CD4-positive, alpha-beta memory T cell (primary cell): ENCODE results near the gene C10orf71. TPM values are rescaled to one million over a fixed set of nuclear protein-coding genes. Genes with fewer than 3 reads are reported as not detected.

Experiments
- CTCF ChIA-PET: fragments of 350-600 bp; sonication (Branson Sonifier 250); formaldehyde crosslinking; loops from one replicate; lab custom pipeline; 2021; ENCODE audit warnings: inconsistent platforms; ENCODE audit not compliant: partially characterized antibody; lab: Charles Lee
- POLR2A ChIA-PET: fragments of 350-600 bp; sonication (Branson Sonifier 250); formaldehyde crosslinking; loops from one replicate; lab custom pipeline; 2021; ENCODE audit not compliant: partially characterized antibody; lab: Charles Lee
- DNase-seq, 5 donors: peaks; one replicate each; pipeline versions ENCODE4 v3.0.0 to v3.0.0-alpha.2; 2020 to 2022; ENCODE audit warnings: mixed read lengths in 1 of 5
- H3K27ac ChIP-seq: one replicate; pipeline ENCODE4 v1.7.0; 2013; ENCODE audit warnings: low read depth, low read length
- H3K27me3 ChIP-seq: 2 replicates; pipeline ENCODE4 v1.7.0; 2013; ENCODE audit warnings: mild to moderate bottlenecking, low read length, moderate library complexity; ENCODE audit not compliant: insufficient read depth
- H3K36me3 ChIP-seq: 2 replicates; pipeline ENCODE4 v1.7.0; 2013; ENCODE audit warnings: mild to moderate bottlenecking, low read length, moderate library complexity; ENCODE audit not compliant: insufficient read depth
- H3K4me1 ChIP-seq: 2 replicates; pipeline ENCODE4 v1.7.0; 2013; ENCODE audit warnings: mild to moderate bottlenecking, low read length, moderate library complexity; ENCODE audit not compliant: insufficient read depth
- H3K4me3 ChIP-seq, 2 donors: one replicate each; pipeline ENCODE4 v1.7.0; 2013; ENCODE audit warnings: low read length in 2 of 2, mild to moderate bottlenecking in 1 of 2
- H3K9me3 ChIP-seq, 2 donors: one replicate each; pipeline ENCODE4 v1.7.0; 2013; ENCODE audit warnings: low read length in 2 of 2, control low read depth in 1 of 2; ENCODE audit not compliant: control insufficient read depth in 1 of 2
- H3K27ac Mint-ChIP-seq, 7 donors: one replicate each; pipeline ENCODE4 v1.8.0; 2020 to 2021; ENCODE audit warnings: mixed read lengths in 7 of 7, mild to moderate bottlenecking in 6 of 7, inconsistent platforms in 3 of 7, moderate library complexity in 3 of 7
- H3K27me3 Mint-ChIP-seq, 2 donors: one replicate each; pipeline ENCODE4 v1.8.0; 2020 to 2021; ENCODE audit warnings: mixed read lengths in 2 of 2
- H3K36me3 Mint-ChIP-seq, 2 donors: one replicate each; pipeline ENCODE4 v1.8.0; 2020 to 2021; ENCODE audit warnings: mixed read lengths in 2 of 2, inconsistent platforms in 1 of 2, mild to moderate bottlenecking in 1 of 2
- H3K4me1 Mint-ChIP-seq, 4 donors: one replicate each; pipeline ENCODE4 v1.8.0; 2020 to 2021; ENCODE audit warnings: mixed read lengths in 4 of 4, mild to moderate bottlenecking in 1 of 4
- H3K4me3 Mint-ChIP-seq, 8 donors: one replicate each; pipeline ENCODE4 v1.8.0; 2020 to 2021; ENCODE audit warnings: mixed read lengths in 8 of 8, mild to moderate bottlenecking in 7 of 8, moderate library complexity in 6 of 8, inconsistent platforms in 3 of 8
- H3K9me3 Mint-ChIP-seq, 8 donors: one replicate each; pipeline ENCODE4 v1.8.0; 2020 to 2021; ENCODE audit warnings: mixed read lengths in 8 of 8, mild to moderate bottlenecking in 5 of 8, inconsistent platforms in 3 of 8, moderate library complexity in 1 of 8
- intact Hi-C: fragments of 100-400 bp; cut with micrococcal nuclease; formaldehyde crosslinking; loops from one replicate; pipeline ENCODE4 v1.15.1; 2023
- polyA plus RNA-seq, 2 donors: library from polyadenylated mRNA; unstranded; fragments of 300-500 nt; fragmentation: Illumina TruSeq; gene quantifications; one replicate each; pipeline ENCODE4 v1.2.3, GENCODE V29; 2021
- total RNA-seq, 2 experiments: library from RNA; stranded (reverse); gene quantifications; one replicate each; pipeline ENCODE4 v1.2.3, GENCODE V29; 2021

Gene C10orf71
- total and polyA plus RNA-seq, 4 experiments from 2014 or later, result not detected

- Histone ChIP-seq H3K36me3 (no peaks in the 10 kb centered on the region), H3K4me3 (no peak overlapping the region), H3K4me1 (no peaks in the 10 kb centered on the region), H3K27ac (no peak overlapping the region), H3K9me3 (no peaks in the 10 kb centered on the region), H3K27me3 (no peaks in the 10 kb centered on the region)
- H3K4me1 Mint-ChIP-seq, result no peaks in the 10 kb centered on the region
- H3K27me3 Mint-ChIP-seq, result peaks cover 0 to 3% of the 10 kb centered on the region in 2 donors
- CTCF ChIA-PET, result no interaction called here
- POLR2A ChIA-PET, result no interaction called here
- no peak overlapping the region for H3K27ac Mint-ChIP-seq
- H3K9me3 Mint-ChIP-seq, result no peaks in the 10 kb centered on the region
- H3K4me3 Mint-ChIP-seq, result no peak overlapping the region
- intact Hi-C loops, result no loop called here
- no peak for DNase-seq
- no peaks in the 10 kb centered on the region for H3K36me3 Mint-ChIP-seq
These were observed 1.4 kb downstream of the C10orf71 start for GRCh38 chr10:49300140-49300974.

DNA sequence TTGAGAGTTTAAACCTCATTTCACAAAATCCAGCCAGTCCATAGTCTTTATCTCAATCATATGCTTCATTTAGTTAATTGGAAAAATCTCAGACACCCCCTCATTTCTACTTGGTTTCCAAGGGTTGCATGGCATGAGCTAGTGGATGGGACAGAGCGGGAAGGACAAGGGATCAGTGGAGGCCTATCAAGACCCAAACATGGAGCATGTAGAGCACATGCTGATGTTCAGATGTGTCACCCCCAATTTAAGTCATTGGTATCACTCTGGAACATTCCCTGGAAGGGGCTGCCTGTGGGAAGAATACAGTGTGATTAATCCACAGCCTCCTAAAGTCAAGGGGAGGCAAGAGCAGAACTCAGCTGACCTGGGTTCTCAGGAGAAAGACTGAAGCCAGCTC is 2.3 kb downstream of the C10orf71 start:
- no peaks in the 10 kb centered on the region for H3K36me3 Mint-ChIP-seq
- DNase-seq, result no peak
- Histone ChIP-seq H3K27me3 (no peaks in the 10 kb centered on the region), H3K4me1 (no peaks in the 10 kb centered on the region), H3K9me3 (no peaks in the 10 kb centered on the region), H3K36me3 (no peaks in the 10 kb centered on the region), H3K27ac (no peak overlapping the region), H3K4me3 (no peak overlapping the region)
- intact Hi-C loops, result no loop called here
- ChIA-PET CTCF (interaction anchor here (0.9 kb wide), 1 partner anchor 10 kb away, joined by 3 read pairs; no protein-coding TSS in a partner anchor), POLR2A (no interaction called here)
- H3K4me3 Mint-ChIP-seq, result no peak overlapping the region
- no peaks in the 10 kb centered on the region for H3K9me3 Mint-ChIP-seq
- H3K4me1 Mint-ChIP-seq, result no peaks in the 10 kb centered on the region
- H3K27me3 Mint-ChIP-seq, result peaks cover 0 to 3% of the 10 kb centered on the region in 2 donors
- no peak overlapping the region for H3K27ac Mint-ChIP-seq

- Mint-ChIP-seq H3K27ac (no peak overlapping the region), H3K27me3 (peaks cover 0 to 3% of the 10 kb centered on the region in 2 donors), H3K9me3 (no peaks in the 10 kb centered on the region), H3K4me1 (no peaks in the 10 kb centered on the region), H3K4me3 (no peak overlapping the region), H3K36me3 (no peaks in the 10 kb centered on the region)
- Histone ChIP-seq H3K9me3 (no peaks in the 10 kb centered on the region), H3K4me3 (no peak overlapping the region), H3K27ac (no peak overlapping the region), H3K4me1 (no peaks in the 10 kb centered on the region), H3K36me3 (no peaks in the 10 kb centered on the region), H3K27me3 (no peaks in the 10 kb centered on the region)
- POLR2A ChIA-PET, result no interaction called here
- intact Hi-C loops, result no loop called here
- CTCF ChIA-PET, result interaction anchor here (0.9 kb wide), 1 partner anchor 11 kb away, joined by 3 read pairs; no protein-coding TSS in a partner anchor
- DNase-seq, result no peak
These were observed 3.1 kb downstream of the C10orf71 start for GRCh38 chr10:49302088-49302487.

GRCh38 chr10:49303711-49304110 is 4.7 kb downstream of the C10orf71 start:
- no peaks in the 10 kb centered on the region for H3K9me3 ChIP-seq
- H3K9me3 Mint-ChIP-seq, result no peaks in the 10 kb centered on the region
- H3K27me3 ChIP-seq, result no peaks in the 10 kb centered on the region
- ChIA-PET CTCF (no interaction called here), POLR2A (no interaction called here)
- no peak overlapping the region for H3K27ac Mint-ChIP-seq
- H3K4me1 ChIP-seq, result no peaks in the 10 kb centered on the region
- H3K4me1 Mint-ChIP-seq, result peaks cover 0 to 4% (median 0%) of the 10 kb centered on the region in 4 donors
- H3K36me3 ChIP-seq, result no peaks in the 10 kb centered on the region
- H3K27me3 Mint-ChIP-seq, result no peaks in the 10 kb centered on the region
- H3K36me3 Mint-ChIP-seq, result no peaks in the 10 kb centered on the region
- H3K4me3 Mint-ChIP-seq, result no peak overlapping the region
- no peak overlapping the region for H3K4me3 ChIP-seq
- no peak overlapping the region for H3K27ac ChIP-seq
- no peak for DNase-seq
- intact Hi-C loops, result no loop called here

DNA sequence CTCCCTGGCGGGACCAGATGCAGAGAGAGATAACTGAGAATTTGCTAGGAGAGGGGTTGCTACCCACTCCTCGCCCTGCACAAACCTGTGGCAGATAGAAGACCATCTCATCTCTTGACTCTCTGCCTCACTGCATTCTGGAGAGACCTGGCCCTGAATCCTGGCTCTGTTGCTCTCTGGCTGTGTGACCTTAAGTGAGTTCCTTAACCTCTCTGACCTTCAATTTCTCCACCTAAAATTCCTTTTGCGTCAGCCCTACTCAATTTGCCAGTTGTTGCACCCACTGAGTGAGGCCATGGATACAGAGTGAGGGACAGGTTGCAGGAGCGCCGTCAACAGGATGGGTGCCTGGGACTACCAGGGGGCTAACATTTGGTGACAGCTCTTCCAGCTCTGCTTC is 5.2 kb downstream of the C10orf71 start:
- Mint-ChIP-seq H3K36me3 (no peaks in the 10 kb centered on the region), H3K9me3 (no peaks in the 10 kb centered on the region), H3K27ac (no peak overlapping the region), H3K4me3 (no peak overlapping the region), H3K27me3 (no peaks in the 10 kb centered on the region), H3K4me1 (peaks cover under 1 to 8% (median 2%) of the 10 kb centered on the region in 4 donors)
- CTCF ChIA-PET, result no interaction called here
- POLR2A ChIA-PET, result no interaction called here
- H3K4me1 ChIP-seq, result peaks cover 1% of the 10 kb centered on the region
- no peak overlapping the region for H3K4me3 ChIP-seq
- H3K9me3 ChIP-seq, result no peaks in the 10 kb centered on the region
- H3K27ac ChIP-seq, result no peak overlapping the region
- intact Hi-C loops, result no loop called here
- H3K36me3 ChIP-seq, result no peaks in the 10 kb centered on the region
- no peaks in the 10 kb centered on the region for H3K27me3 ChIP-seq
- DNase-seq, result no peak

DNA sequence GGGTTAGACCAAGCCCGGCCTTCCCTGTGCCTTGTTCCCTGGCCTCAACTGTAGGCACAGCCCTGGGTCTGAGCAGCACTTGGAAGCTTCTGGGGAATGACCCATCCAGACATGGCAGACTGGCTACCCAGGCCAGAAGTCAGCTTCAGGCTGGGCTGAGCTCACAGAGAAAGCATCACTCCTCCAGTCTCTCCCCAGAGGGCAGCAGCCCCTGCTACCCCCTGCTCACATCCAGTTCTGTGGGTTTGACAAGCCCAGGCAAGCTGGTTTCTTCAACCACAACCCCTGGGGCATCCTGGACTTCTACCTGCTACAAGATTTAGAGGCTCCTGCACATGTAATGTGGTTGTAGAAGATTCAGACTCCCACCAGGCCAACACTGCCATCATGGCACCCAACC is 9.0 kb downstream of the C10orf71 start:
- Histone ChIP-seq H3K27ac (no peak overlapping the region), H3K36me3 (no peaks in the 10 kb centered on the region), H3K27me3 (no peaks in the 10 kb centered on the region), H3K4me1 (peaks cover 16% of the 10 kb centered on the region), H3K9me3 (no peaks in the 10 kb centered on the region), H3K4me3 (no peak overlapping the region)
- ChIA-PET CTCF (no interaction called here), POLR2A (no interaction called here)
- Mint-ChIP-seq H3K27me3 (peaks cover 0 to 1% of the 10 kb centered on the region in 2 donors), H3K4me1 (peaks cover 14 to 30% (median 16%) of the 10 kb centered on the region in 4 donors), H3K27ac (no peak overlapping the region), H3K36me3 (no peaks in the 10 kb centered on the region), H3K9me3 (no peaks in the 10 kb centered on the region), H3K4me3 (no peak overlapping the region)
- DNase-seq, result no peak
- intact Hi-C loops, result no loop called here

DNA sequence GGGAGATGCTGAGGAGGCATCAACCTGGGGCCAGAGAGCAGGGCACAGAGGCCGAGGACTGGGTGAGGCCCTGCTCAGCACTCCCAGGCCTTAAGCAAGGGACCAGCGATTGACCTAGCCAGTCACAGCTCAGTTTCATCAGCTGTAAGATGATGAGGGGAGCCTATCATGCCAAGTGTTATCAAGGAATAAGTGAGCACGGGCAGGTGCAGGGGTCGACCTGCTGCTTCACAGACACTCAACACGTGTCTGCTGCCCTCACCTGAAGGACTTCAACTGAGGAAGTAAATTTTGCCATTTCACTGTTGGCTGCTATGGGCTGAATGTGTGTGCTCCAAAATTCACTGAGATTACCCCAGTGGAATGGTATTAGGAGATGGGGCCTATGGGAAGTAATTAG is 9.9 kb downstream of the C10orf71 start:
- H3K4me1 Mint-ChIP-seq, result peaks cover 14 to 30% (median 16%) of the 10 kb centered on the region in 4 donors
- Histone ChIP-seq H3K36me3 (no peaks in the 10 kb centered on the region), H3K27ac (no peak overlapping the region), H3K4me3 (no peak overlapping the region), H3K4me1 (peaks cover 16% of the 10 kb centered on the region), H3K27me3 (no peaks in the 10 kb centered on the region), H3K9me3 (no peaks in the 10 kb centered on the region)
- peak overlapping the region in 2 of 8 donors; percentile 14 to 22 for H3K4me3 Mint-ChIP-seq
- intact Hi-C loops, result no loop called here
- H3K36me3 Mint-ChIP-seq, result no peaks in the 10 kb centered on the region
- CTCF ChIA-PET, result no interaction called here
- peaks cover 0 to under 1% (median 0%) of the 10 kb centered on the region in 8 donors for H3K9me3 Mint-ChIP-seq
- POLR2A ChIA-PET, result no interaction called here
- H3K27ac Mint-ChIP-seq, result peak overlapping the region in 3 of 7 donors; percentile 32 to 82 (median 37)
- DNase-seq, result no peak
- H3K27me3 Mint-ChIP-seq, result peaks cover 0 to 1% of the 10 kb centered on the region in 2 donors
